GM12878 (cell line): ENCODE results near the gene SMIM5. TPM values are rescaled to one million over a fixed set of nuclear protein-coding genes. Genes with fewer than 3 reads are reported as not detected.

Experiments used
- ATAC-seq: fragments of 200-7000 bp; cut with Tn5 transposase; 3 replicates; pipeline ENCODE4 v1.9.1; 2020; ENCODE audit warnings: mild to moderate bottlenecking, moderate library complexity
- BruUV-seq: library from RNA; stranded (reverse); fragments of 400-500 nt; replicated peaks from 2 replicates; lab custom pipeline; 2021; lab: Mats Ljungman, UMichigan
- CTCF ChIA-PET: fragments of 300-600 bp; sonication (Branson Sonifier 250); formaldehyde crosslinking; extraction: SDS; loops from one replicate; lab custom pipeline; 2021; ENCODE audit warnings: inconsistent platforms; lab: Yijun Ruan, JAX
- POLR2A ChIA-PET: fragments of 350-600 bp; formaldehyde crosslinking; extraction: SDS; loops from one replicate; lab custom pipeline; 2021; ENCODE audit warnings: inconsistent platforms; lab: Charles Lee
- RAD21 ChIA-PET: fragments of 300-600 bp; sonication (Branson Sonifier 250); formaldehyde crosslinking; loops from one replicate; lab custom pipeline; 2023; ENCODE audit warnings: antibody characterized with exemption; ENCODE audit not compliant: unreplicated experiment; lab: Charles Lee
- SMC1A ChIA-PET: fragments of 300-600 bp; sonication (Branson Sonifier 250); formaldehyde crosslinking; loops from one replicate; lab custom pipeline; 2023; ENCODE audit not compliant: unreplicated experiment, uncharacterized antibody; lab: Charles Lee
- DNase-seq: peaks from one replicate; pipeline ENCODE4 v3.0.0-alpha.2; 2011; ENCODE audit warnings: low read depth, low spot score
- FAIRE-seq: peaks from 3 replicates; lab custom pipeline; 2011; peaks lifted over from hg19 to GRCh38; lab: Jason Lieb, UNC
- H2AFZ ChIP-seq: 2 replicates; pipeline ENCODE4 v1.6.0; 2011; ENCODE audit warnings: low read depth, low read length, control low read depth; ENCODE audit not compliant: control insufficient read depth
- H3K27ac ChIP-seq: 2 replicates; pipeline ENCODE4 v1.5.1; 2011; ENCODE audit warnings: control low read depth; ENCODE audit not compliant: control insufficient read depth, insufficient read depth
- H3K27me3 ChIP-seq, 2 experiments: replicated peaks in 1 of 2; 2 replicates each; pipeline versions ENCODE4 v1.6.0 to v1.6.1; 2011; ENCODE audit warnings: low read length in 1 of 2; ENCODE audit not compliant: control insufficient read depth in 2 of 2, insufficient read depth in 2 of 2
- H3K36me3 ChIP-seq, 2 experiments: 2 replicates each; pipeline ENCODE4 v1.5.1; 2011; ENCODE audit warnings: low read length in 1 of 2; ENCODE audit not compliant: control insufficient read depth in 2 of 2, insufficient read depth in 2 of 2
- H3K4me1 ChIP-seq: 2 replicates; pipeline ENCODE4 v1.6.1; 2011; ENCODE audit warnings: mild to moderate bottlenecking, low read length, moderate library complexity, mixed read lengths; ENCODE audit not compliant: control insufficient read depth, insufficient read depth
- H3K4me2 ChIP-seq: 2 replicates; pipeline ENCODE4 v1.6.0; 2011; ENCODE audit warnings: control low read depth; ENCODE audit not compliant: control insufficient read depth, insufficient read depth
- H3K4me3 ChIP-seq: fragments of 200-600 bp; sonication (generic); 2 replicates; pipeline ENCODE4 v1.5.1; 2016
- H3K79me2 ChIP-seq: 2 replicates; pipeline ENCODE4 v1.6.0; 2011; ENCODE audit warnings: low read length; ENCODE audit not compliant: control insufficient read depth, insufficient read depth
- H3K9ac ChIP-seq: 2 replicates; pipeline ENCODE4 v1.8.0; 2011; ENCODE audit warnings: low read length, control low read depth, mixed read lengths; ENCODE audit not compliant: control insufficient read depth, insufficient read depth
- H3K9me3 ChIP-seq: replicated peaks from 3 replicates; pipeline ENCODE4 v1.5.1; 2011; ENCODE audit warnings: mild to moderate bottlenecking, low read length; ENCODE audit not compliant: control insufficient read depth, insufficient read depth
- H4K20me1 ChIP-seq: 2 replicates; pipeline ENCODE4 v1.6.0; 2011; ENCODE audit not compliant: control insufficient read depth, insufficient read depth
- EGR1 ChIP-seq, 2 experiments: IDR thresholded peaks; 1 replicate in 1 of 2; 2 replicates in 1 of 2; pipeline ENCODE4 v1.6.1; 2011 to 2012; ENCODE audit warnings: low read depth in 2 of 2, low read length in 2 of 2, borderline replicate concordance in 1 of 2, mild to moderate bottlenecking in 1 of 2, moderate library complexity in 1 of 2
- EZH2 ChIP-seq: IDR thresholded peaks from 2 replicates; pipeline ENCODE4 v1.6.1; 2012; ENCODE audit warnings: low read depth, mild to moderate bottlenecking, control low read depth, inconsistent platforms, low read length, borderline replicate concordance; ENCODE audit not compliant: control insufficient read depth
- MTA2 ChIP-seq: fragments of 450-650 bp; IDR thresholded peaks from 2 replicates; pipeline ENCODE4 v1.6.1; 2016; ENCODE audit warnings: low read depth, mild to moderate bottlenecking, moderate library complexity
- MTA3 ChIP-seq: IDR thresholded peaks from 2 replicates; pipeline ENCODE4 v1.6.1; 2012; ENCODE audit warnings: low read length, inconsistent platforms, borderline replicate concordance
- PAX5 ChIP-seq: IDR thresholded peaks from 2 replicates; pipeline ENCODE4 v1.6.1; 2011; ENCODE audit warnings: low read depth, low read length, borderline replicate concordance
- PBX3 ChIP-seq: IDR thresholded peaks from 2 replicates; pipeline ENCODE4 v1.6.1; 2011; ENCODE audit warnings: mild to moderate bottlenecking, low read depth, low read length, moderate library complexity; ENCODE audit not compliant: insufficient replicate concordance
- PRDM15 ChIP-seq: fragments of 450-650 bp; formaldehyde crosslinking; IDR thresholded peaks from 2 replicates; pipeline ENCODE4 v1.4.0; 2020; ENCODE audit warnings: mild to moderate bottlenecking, moderate library complexity
- RELB ChIP-seq: fragments of 450-650 bp; IDR thresholded peaks from 2 replicates; pipeline ENCODE4 v1.6.1; 2017; ENCODE audit warnings: low read depth, mild to moderate bottlenecking, moderate library complexity
- SPI1 ChIP-seq: IDR thresholded peaks from 2 replicates; pipeline ENCODE4 v1.6.1; 2011; ENCODE audit warnings: low read depth, mild to moderate bottlenecking, low read length, moderate library complexity, borderline replicate concordance; ENCODE audit not compliant: insufficient read depth
- TBL1XR1 ChIP-seq: IDR thresholded peaks from 2 replicates; pipeline ENCODE4 v1.6.1; 2012; ENCODE audit warnings: low read depth, low read length, improper control_type of control experiment
- TCF3 ChIP-seq: IDR thresholded peaks from 2 replicates; pipeline ENCODE4 v1.6.1; 2012; ENCODE audit warnings: low read depth, mild to moderate bottlenecking, low read length, borderline replicate concordance; ENCODE audit not compliant: insufficient read depth
- WGBS: methylation state at CpG from one replicate; pipeline ENCODE4 v1.1.6; 2016; ENCODE audit warnings: low lambda C conversion rate; ENCODE audit not compliant: insufficient replicate concordance, insufficient coverage; ENCODE audit errors: missing lambda C conversion rate; 5-methylcytosine and 5-hydroxymethylcytosine counted together
- in situ Hi-C: fragments of 300-500 bp; cut with MboI; formaldehyde crosslinking; loops from 9 replicates; pipeline ENCODE4 v1.14.3; 2018; ENCODE audit warnings: mixed read lengths
- intact Hi-C: fragments of 100-400 bp; cut with micrococcal nuclease; formaldehyde crosslinking; loops from one replicate; pipeline ENCODE4 v1.14.2; 2022; ENCODE audit not compliant: unreplicated experiment
- polyA plus RNA-seq, 11 experiments: library from polyadenylated mRNA; depleted of rRNA in 4 of 11; unstranded in 6 of 11; stranded (reverse) in 5 of 11; fragments of >200 nt; fragmentation: Nextera tagmentation in 4 of 11; fragmentation: Illumina TruSeq in 1 of 11; extraction: Ambion mirVana in 4 of 11; extraction: Trizol in 1 of 11; gene quantifications; 1 replicate in 1 of 11; 2 replicates in 10 of 11; pipeline versions ENCODE4 v1.2.1 to v1.2.3, GENCODE V29; 2011 to 2016; ENCODE audit warnings: inconsistent platforms in 2 of 11, missing spikeins in 2 of 11, low read depth in 1 of 11
- total RNA-seq, 4 experiments: library from RNA; depleted of rRNA in 3 of 4; stranded (reverse); fragments of >200 nt in 3 of 4; fragmentation: Illumina TruSeq in 1 of 4; extraction: Trizol in 1 of 4; gene quantifications; 2 replicates each; pipeline versions ENCODE4 v1.2.1 to v1.2.3, GENCODE V29; 2013 to 2021

The SMIM5 gene
- total and polyA plus RNA-seq, 10 of the 15 experiments (the other 5 are each of a cell fraction or from before 2014, with no cell fraction given): 0.08 to 0.11 TPM; not detected in 8

- POLR2A ChIA-PET: no interaction called here
- BruUV-seq: no TSS peak
- H3K4me1 ChIP-seq: no peaks in the 10 kb centered on the region
- no peak overlapping the region for H3K4me3 ChIP-seq
- H3K27ac ChIP-seq: no peak overlapping the region
- intact Hi-C loops: no loop called here
- H3K9ac ChIP-seq: no peak overlapping the region
- no peak overlapping the region for H2AFZ ChIP-seq
- RAD21 ChIA-PET: interaction anchor here (1.2 kb wide), 1 partner anchor 126 kb away, joined by 3 read pairs; no protein-coding TSS in a partner anchor
- no peaks in the 10 kb centered on the region for H3K27me3 ChIP-seq
- in situ Hi-C loops: no loop called here
- no peak overlapping the region for H3K4me2 ChIP-seq
- no peaks in the 10 kb centered on the region for H3K36me3 ChIP-seq
- DNase-seq (no peak), ATAC-seq (no peak), FAIRE-seq (no peak)
- no peaks in the 10 kb centered on the region for H4K20me1 ChIP-seq
- WGBS: 71% methylated on average over 8 of the region's 8 CpGs
- CTCF ChIA-PET: interaction anchor here (1.0 to 3.5 kb wide), 2 partner anchors 21 to 127 kb away, joined by 4 to 43 read pairs; no protein-coding TSS in a partner anchor
- no peaks in the 10 kb centered on the region for H3K9me3 ChIP-seq
- no peak for TF ChIP-seq PRDM15 (CRISPR knock-in tag)
- TF ChIP-seq TBL1XR1: no peak
- TF ChIP-seq PAX5: no peak
- TF ChIP-seq EZH2: no peak
- TF ChIP-seq PBX3: no peak
- no peak for TF ChIP-seq RELB
- no peak for TF ChIP-seq TCF3
- no peak for TF ChIP-seq EGR1 (IDR thresholded peaks at IDR 0.05; ENCODE audit: borderline replicate concordance in 1 of 2, low read depth in 2 of 2, low read length in 2 of 2)
- TF ChIP-seq SPI1: no peak
- no peak for TF ChIP-seq MTA2
- TF ChIP-seq MTA3: no peak
- H3K79me2 ChIP-seq: no peaks in the 10 kb centered on the region
- SMC1A ChIA-PET: interaction anchor here (1.4 kb wide), 1 partner anchor 11 kb away, joined by 3 read pairs; the partner anchor contains the start of gene SMIM5
Observed at GRCh38 chr17:75622076-75622475, 11.2 kb upstream of the SMIM5 start.
